HCT116 (cell line): ENCODE results near the gene CDKN1C. TPM values are rescaled to one million over a fixed set of nuclear protein-coding genes. Genes with fewer than 3 reads are reported as not detected.
A peak's percentile ranks its signal among the peaks of the same experiment; 100 is the strongest.

Source experiments
- ATAC-seq: fragments of 200-7000 bp; cut with Tn5 transposase; 2 replicates; pipeline ENCODE4 v1.9.1; 2020; ENCODE audit warnings: mild to moderate bottlenecking, moderate library complexity
- BruUV-seq: library from RNA; stranded (reverse); fragments of 400-500 nt; replicated peaks from 2 replicates; lab custom pipeline; 2021; lab: Mats Ljungman, UMichigan
- CTCF ChIA-PET: fragments of 300-600 bp; sonication (Branson Sonifier 250); formaldehyde crosslinking; loops from one replicate; lab custom pipeline; 2021; ENCODE audit warnings: antibody characterized with exemption; lab: Charles Lee
- POLR2A ChIA-PET: fragments of 300-600, 350-600 bp; sonication (Branson Sonifier 250); formaldehyde crosslinking; loops from one replicate; lab custom pipeline; 2021; ENCODE audit warnings: antibody characterized with exemption; lab: Charles Lee
- RAD21 ChIA-PET, 2 experiments: fragments of 300-600 bp; sonication (Branson Sonifier 250); formaldehyde crosslinking; loops; one replicate each; lab custom pipeline; 2023; ENCODE audit warnings: low total read pairs in 2 of 2; ENCODE audit not compliant: uncharacterized antibody in 2 of 2, unreplicated experiment in 2 of 2, low non-redundant PET in 1 of 2; lab: Charles Lee
- DNase-seq: peaks from one replicate; pipeline ENCODE4 v3.0.0-alpha.2; 2010; ENCODE audit warnings: low read depth, low spot score
- H2AFZ ChIP-seq: fragments of 200-600 bp; shearing (Covaris generic), sonication (generic); 2 replicates; pipeline ENCODE4 v1.6.1; 2017; ENCODE audit warnings: low read depth, mixed run types, mixed read lengths, antibody characterized with exemption, low read length; ENCODE audit not compliant: poor library complexity, severe bottlenecking
- H3K27ac ChIP-seq: 2 replicates; pipeline ENCODE4 v1.5.1; 2012; ENCODE audit warnings: low read depth, low read length
- H3K27me3 ChIP-seq: fragments of 200-600 bp; sonication (generic); 2 replicates; pipeline ENCODE4 v1.6.1; 2016; ENCODE audit warnings: mixed run types, low read length, mixed read lengths; ENCODE audit not compliant: insufficient read depth
- H3K36me3 ChIP-seq, 2 experiments: fragments of 200-500 bp in 1 of 2; fragments of 200-600 bp in 1 of 2; sonication (Bioruptor generic) in 1 of 2; sonication (generic) in 1 of 2; 2 replicates each; pipeline versions ENCODE4 v1.5.1 to v1.6.1; 2014 to 2016; ENCODE audit warnings: low read length in 2 of 2, inconsistent platforms in 1 of 2, mixed read lengths in 1 of 2, mixed run types in 1 of 2; ENCODE audit not compliant: insufficient read depth in 2 of 2, control insufficient read depth in 1 of 2
- H3K4me1 ChIP-seq, 2 experiments: fragments of 200-600 bp in 1 of 2; sonication (generic) in 1 of 2; 2 replicates each; pipeline versions ENCODE4 v1.5.1 to v1.6.1; 2012 to 2017; ENCODE audit warnings: low read length in 2 of 2, inconsistent platforms in 1 of 2, mild to moderate bottlenecking in 1 of 2, mixed read lengths in 1 of 2, mixed run types in 1 of 2, moderate library complexity in 1 of 2; ENCODE audit not compliant: insufficient read depth in 2 of 2, control insufficient read depth in 1 of 2
- H3K4me2 ChIP-seq: fragments of 200-600 bp; sonication (generic); 2 replicates; pipeline ENCODE4 v1.6.1; 2017; ENCODE audit warnings: mixed run types, low read length, mixed read lengths
- H3K4me3 ChIP-seq, 2 experiments: fragments of 200-600 bp in 1 of 2; sonication (generic) in 1 of 2; replicated peaks in 1 of 2; 2 replicates each; pipeline ENCODE4 v1.5.1; 2011 to 2016; ENCODE audit warnings: low read length in 2 of 2, control low read depth in 1 of 2, low read depth in 1 of 2, mild to moderate bottlenecking in 1 of 2, mixed read lengths in 1 of 2, mixed run types in 1 of 2
- H3K79me2 ChIP-seq: fragments of 200-600 bp; sonication (generic); 2 replicates; pipeline ENCODE4 v1.6.1; 2017; ENCODE audit warnings: mild to moderate bottlenecking, mixed run types, low read length, moderate library complexity, mixed read lengths; ENCODE audit not compliant: insufficient read depth
- H3K9ac ChIP-seq: fragments of 200-600 bp; sonication (generic); 2 replicates; pipeline ENCODE4 v1.6.1; 2016; ENCODE audit warnings: low read length, mixed read lengths
- H3K9me2 ChIP-seq: fragments of 200-600 bp; sonication (generic), shearing (Covaris generic); 2 replicates; pipeline ENCODE4 v1.6.1; 2017; ENCODE audit warnings: mixed run types, mild to moderate bottlenecking, moderate library complexity; ENCODE audit not compliant: insufficient read depth
- H3K9me3 ChIP-seq, 2 experiments: fragments of 200-500 bp in 1 of 2; fragments of 200-600 bp in 1 of 2; sonication (Bioruptor generic) in 1 of 2; sonication (generic) in 1 of 2; 2 replicates each; pipeline ENCODE4 v1.6.1; 2014 to 2017; ENCODE audit warnings: low read length in 2 of 2, mixed read lengths in 2 of 2, inconsistent platforms in 1 of 2, low read depth in 1 of 2, mild to moderate bottlenecking in 1 of 2, mixed run types in 1 of 2, moderate library complexity in 1 of 2; ENCODE audit not compliant: control insufficient read depth in 1 of 2, insufficient read depth in 1 of 2
- H4K20me1 ChIP-seq: fragments of 200-600 bp; sonication (generic), shearing (Covaris generic); 2 replicates; pipeline ENCODE4 v1.6.1; 2017; ENCODE audit warnings: mixed run types, mild to moderate bottlenecking, moderate library complexity; ENCODE audit not compliant: insufficient read depth
- ATF3 ChIP-seq: IDR thresholded peaks from 2 replicates; pipeline ENCODE4 v1.6.1; 2012
- CBX3 ChIP-seq: IDR thresholded peaks from 2 replicates; pipeline ENCODE4 v1.6.1; 2012; ENCODE audit warnings: low read depth
- CEBPB ChIP-seq: IDR thresholded peaks from 2 replicates; pipeline ENCODE4 v1.6.1; 2012; ENCODE audit warnings: low read depth
- CTCF ChIP-seq, 3 experiments: fragments of 200-600 bp in 1 of 3; sonication (generic) in 1 of 3; IDR thresholded peaks in 2 of 3; conservative IDR thresholded peaks in 1 of 3; 2 replicates each; pipeline ENCODE4 v1.5.1; 2012 to 2017; ENCODE audit warnings: low read depth in 2 of 3, low read length in 2 of 3, antibody characterized with exemption in 1 of 3, borderline replicate concordance in 1 of 3, control low read depth in 1 of 3, mild to moderate bottlenecking in 1 of 3, mixed read lengths in 1 of 3, mixed run types in 1 of 3, moderate library complexity in 1 of 3; ENCODE audit not compliant: insufficient read depth in 1 of 3
- EZH2 ChIP-seq: fragments of 200-600 bp; sonication (generic); IDR thresholded peaks from 2 replicates; pipeline ENCODE4 v1.6.1; 2017; ENCODE audit warnings: antibody characterized with exemption, mixed run types
- EZH2phosphoT487 ChIP-seq: fragments of 200-600 bp; IDR thresholded peaks from 2 replicates; pipeline ENCODE4 v1.6.1; 2018; ENCODE audit warnings: antibody characterized with exemption, borderline replicate concordance
- FOSL1 ChIP-seq: IDR thresholded peaks from 2 replicates; pipeline ENCODE4 v1.6.1; 2012; ENCODE audit warnings: low read depth
- JUND ChIP-seq: IDR thresholded peaks from 2 replicates; pipeline ENCODE4 v1.6.1; 2012
- MAX ChIP-seq: IDR thresholded peaks from 2 replicates; pipeline ENCODE4 v1.6.1; 2012
- POLR2A ChIP-seq: IDR thresholded peaks from 2 replicates; pipeline ENCODE4 v1.7.0; 2011; ENCODE audit warnings: borderline replicate concordance; ENCODE audit not compliant: insufficient read depth, insufficient read length; ENCODE audit errors: extremely low read depth
- SIN3A ChIP-seq: IDR thresholded peaks from 2 replicates; pipeline ENCODE4 v1.6.1; 2012; ENCODE audit warnings: low read depth
- SP1 ChIP-seq: IDR thresholded peaks from 2 replicates; pipeline ENCODE4 v1.6.1; 2012; ENCODE audit warnings: low read depth
- SRF ChIP-seq: IDR thresholded peaks from 2 replicates; pipeline ENCODE4 v1.6.1; 2012; ENCODE audit warnings: low read depth
- TCF7L2 ChIP-seq: IDR thresholded peaks from 2 replicates; pipeline ENCODE4 v1.7.0; 2011; ENCODE audit warnings: borderline replicate concordance, inconsistent platforms; ENCODE audit not compliant: insufficient read depth, insufficient read length; ENCODE audit errors: extremely low read depth
- YY1 ChIP-seq: IDR thresholded peaks from 2 replicates; pipeline ENCODE4 v1.6.1; 2011; ENCODE audit warnings: low read length, low read depth, moderate library complexity, mild to moderate bottlenecking; ENCODE audit not compliant: insufficient replicate concordance; ENCODE audit errors: extremely low read depth
- ZNF274 ChIP-seq: fragments of 200-500 bp; sonication (Bioruptor generic); IDR thresholded peaks from 2 replicates; pipeline ENCODE4 v1.6.1; 2014; ENCODE audit warnings: mild to moderate bottlenecking, low read depth, low read length, inconsistent platforms
- intact Hi-C: fragments of 100-400 bp; cut with micrococcal nuclease; formaldehyde crosslinking; loops from 2 replicates; pipeline ENCODE4 v1.10.0; 2022
- total RNA-seq: library from RNA; stranded (reverse); gene quantifications from one replicate; pipeline ENCODE4 v1.2.1, GENCODE V29; 2021; ENCODE audit not compliant: unreplicated experiment

CDKN1C gene
- total RNA-seq, 1 experiment from 2014 or later, result 24.0 TPM

GRCh38 chr11:2844116-2844842 is 41.3 kb downstream of the CDKN1C start:
- Histone ChIP-seq H3K27me3 (no peaks in the 10 kb centered on the region), H2AFZ (no peak overlapping the region), H3K9ac (no peak overlapping the region), H3K4me3 (no peak overlapping the region), H3K9me3 (no peaks in the 10 kb centered on the region), H3K27ac (no peak overlapping the region), H3K79me2 (no peaks in the 10 kb centered on the region), H3K4me2 (peak overlapping the region; percentile 21), H3K9me2 (no peaks in the 10 kb centered on the region), H3K36me3 (no peaks in the 10 kb centered on the region), H4K20me1 (no peaks in the 10 kb centered on the region), H3K4me1 (peaks cover 0 to 19% of the 10 kb centered on the region in 2 experiments; a peak in 3 of 4 replicates)
- TF ChIP-seq EZH2 (no peak), ATF3 (no peak), FOSL1 (peak; percentile 61), MAX (peak; percentile 79)
- intact Hi-C loops, result no loop called here
- ChIA-PET POLR2A (no interaction called here), RAD21 (no interaction called here), CTCF (no interaction called here)
- peak; percentile 8 for DNase-seq
- ATAC-seq, result peak; percentile 76
- no TSS peak for BruUV-seq

GRCh38 chr11:2843551-2843950 is 42.0 kb downstream of the CDKN1C start:
- Histone ChIP-seq H3K27me3 (no peaks in the 10 kb centered on the region), H3K9me3 (no peaks in the 10 kb centered on the region), H4K20me1 (no peaks in the 10 kb centered on the region), H3K9me2 (no peaks in the 10 kb centered on the region), H3K4me3 (no peak overlapping the region), H3K9ac (no peak overlapping the region), H3K27ac (no peak overlapping the region), H3K4me1 (peaks cover 0 to 19% of the 10 kb centered on the region in 2 experiments; a peak in 3 of 4 replicates), H3K36me3 (no peaks in the 10 kb centered on the region), H3K79me2 (no peaks in the 10 kb centered on the region), H3K4me2 (peak overlapping the region; percentile 21; the same call in 1 of the 2 replicates), H2AFZ (no peak overlapping the region)
- ChIA-PET CTCF (no interaction called here), POLR2A (no interaction called here), RAD21 (no interaction called here)
- intact Hi-C loops, result no loop called here
- BruUV-seq, result no TSS peak
- no peak for DNase-seq
- ATAC-seq, result no peak
- no peak for TF ChIP-seq CBX3
- no peak for TF ChIP-seq SRF
- TF ChIP-seq ZNF274, result no peak
- TF ChIP-seq EZH2phosphoT487, result no peak
- TF ChIP-seq FOSL1, result no peak
- no peak for TF ChIP-seq JUND
- TF ChIP-seq TCF7L2, result no peak
- no peak for TF ChIP-seq CEBPB
- no peak for TF ChIP-seq CTCF (IDR thresholded peaks at IDR 0.05 in 2 of 3, conservative IDR thresholded peaks at IDR 0.05 in 1 of 3; ENCODE audit: borderline replicate concordance in 1 of 3, insufficient read depth in 1 of 3, low read depth in 2 of 3, low read length in 2 of 3)
- no peak for TF ChIP-seq SIN3A
- TF ChIP-seq MAX, result no peak
- no peak for TF ChIP-seq EZH2
- TF ChIP-seq YY1, result no peak
- TF ChIP-seq SP1, result no peak
- no peak for TF ChIP-seq POLR2A
